PC-3 (cell line): ENCODE data around the gene TFB1M. TPM values are rescaled to one million over a fixed set of nuclear protein-coding genes. Genes with fewer than 3 reads are reported as not detected.
A peak's percentile ranks its signal among the peaks of the same experiment; 100 is the strongest.

Experiments
- ATAC-seq: fragments of 200-7000 bp; cut with Tn5 transposase; 2 replicates; pipeline ENCODE4 v1.9.1; 2020; ENCODE audit warnings: mild to moderate bottlenecking, moderate library complexity
- BruUV-seq: library from RNA; stranded (reverse); fragments of 400-500 nt; replicated peaks from 2 replicates; lab custom pipeline; 2021; lab: Mats Ljungman, UMichigan
- CTCF ChIA-PET: fragments of 300-600 bp; sonication (Branson Sonifier 250); formaldehyde crosslinking; loops from one replicate; lab custom pipeline; 2022; ENCODE audit warnings: antibody characterized with exemption; lab: Charles Lee
- POLR2A ChIA-PET: fragments of 300-600 bp; sonication (Branson Sonifier 250); formaldehyde crosslinking; loops from one replicate; lab custom pipeline; 2022; ENCODE audit warnings: antibody characterized with exemption; ENCODE audit not compliant: unreplicated experiment; lab: Charles Lee
- DNase-seq: peaks from one replicate; pipeline ENCODE4 v3.0.0-alpha.2; 2015
- H2AFZ ChIP-seq: fragments of 300-600 bp; sonication (generic); 2 replicates; pipeline ENCODE4 v1.6.0; 2016; ENCODE audit warnings: antibody characterized with exemption, low read length
- H3F3A ChIP-seq: fragments of 300-600 bp; sonication (generic); one replicate; pipeline ENCODE4 v1.6.0; 2017; ENCODE audit warnings: antibody characterized with exemption, low read length, control low read depth, mild to moderate bottlenecking; ENCODE audit not compliant: unreplicated experiment
- H3K27ac ChIP-seq: fragments of 300-600 bp; sonication (generic); 2 replicates; pipeline ENCODE4 v1.5.1; 2016; ENCODE audit warnings: mild to moderate bottlenecking, low read length
- H3K27me3 ChIP-seq: fragments of 300-600 bp; sonication (generic); 2 replicates; pipeline ENCODE4 v1.6.1; 2016; ENCODE audit warnings: low read length, mixed read lengths
- H3K36me3 ChIP-seq: fragments of 300-600 bp; sonication (generic); 2 replicates; pipeline ENCODE4 v1.6.1; 2016; ENCODE audit warnings: low read depth, mixed run types, low read length, mixed read lengths
- H3K4me1 ChIP-seq: fragments of 300-600 bp; sonication (generic); 2 replicates; pipeline ENCODE4 v1.5.1; 2016; ENCODE audit warnings: low read length; ENCODE audit not compliant: insufficient read depth
- H3K4me2 ChIP-seq: fragments of 300-600 bp; sonication (generic); 2 replicates; pipeline ENCODE4 v1.6.0; 2016; ENCODE audit warnings: low read length
- H3K4me3 ChIP-seq: fragments of 300-600 bp; sonication (generic); 2 replicates; pipeline ENCODE4 v1.5.1; 2016; ENCODE audit warnings: mild to moderate bottlenecking, low read length, mixed read lengths
- H3K79me2 ChIP-seq: fragments of 300-600 bp; sonication (generic); 2 replicates; pipeline ENCODE4 v1.6.1; 2017; ENCODE audit warnings: low read length, mixed read lengths
- H3K9ac ChIP-seq: fragments of 300-600 bp; sonication (generic); 2 replicates; pipeline ENCODE4 v1.6.0; 2016; ENCODE audit warnings: mild to moderate bottlenecking, low read length
- H3K9me2 ChIP-seq: fragments of 300-600 bp; sonication (generic); replicated peaks from 2 replicates; pipeline ENCODE4 v1.6.1; 2016; ENCODE audit warnings: mixed run types, low read length, mixed read lengths
- H3K9me3 ChIP-seq: fragments of 300-600 bp; sonication (generic); 2 replicates; pipeline ENCODE4 v1.6.1; 2016; ENCODE audit warnings: low read length, mixed read lengths
- H4K20me1 ChIP-seq: fragments of 300-600 bp; sonication (generic); 2 replicates; pipeline ENCODE4 v1.6.1; 2016; ENCODE audit warnings: low read length, mixed read lengths
- CTCF ChIP-seq: fragments of 300-600 bp; sonication (generic); conservative IDR thresholded peaks from 2 replicates; pipeline ENCODE4 v1.5.1; 2017; ENCODE audit warnings: antibody characterized with exemption, low read depth, mild to moderate bottlenecking, low read length
- EZH2 ChIP-seq: fragments of 300-600 bp; sonication (generic); IDR thresholded peaks from one replicate; pipeline ENCODE4 v1.6.1; 2017; ENCODE audit warnings: antibody characterized with exemption, mild to moderate bottlenecking, low read length; ENCODE audit not compliant: unreplicated experiment
- EZH2phosphoT487 ChIP-seq: fragments of 300-600 bp; sonication (generic); IDR thresholded peaks from 2 replicates; pipeline ENCODE4 v1.6.1; 2018; ENCODE audit warnings: mild to moderate bottlenecking, antibody characterized with exemption, low read length, borderline replicate concordance
- intact Hi-C: fragments of 100-400 bp; cut with micrococcal nuclease; formaldehyde crosslinking; loops from 2 replicates; pipeline ENCODE4 v1.9.0; 2023
- total RNA-seq: library from RNA; depleted of rRNA; stranded (reverse); fragments of >200 nt; gene quantifications from 2 replicates; pipeline ENCODE4 v1.2.3, GENCODE V29; 2014

Gene TFB1M
- total RNA-seq, 1 experiment from 2014 or later, result 23.1 TPM

GRCh38 chr6:155250701-155251381 lies 63.4 kb downstream of the TFB1M start:
- ChIA-PET CTCF (interaction anchor here (0.7 kb wide), 1 partner anchor 383 kb away, joined by 5 read pairs; no protein-coding TSS in a partner anchor), POLR2A (no interaction called here)
- Histone ChIP-seq H3K9me3 (no peaks in the 10 kb centered on the region), H3F3A (no peaks in the 10 kb centered on the region), H3K27ac (no peak overlapping the region), H2AFZ (no peak overlapping the region), H3K9ac (no peak overlapping the region), H3K4me3 (no peak overlapping the region), H3K79me2 (no peaks in the 10 kb centered on the region), H3K36me3 (no peaks in the 10 kb centered on the region), H4K20me1 (no peaks in the 10 kb centered on the region), H3K4me2 (no peak overlapping the region), H3K4me1 (peaks cover 6% of the 10 kb centered on the region), H3K27me3 (no peaks in the 10 kb centered on the region), H3K9me2 (no peaks in the 10 kb centered on the region)
- ATAC-seq (no peak), DNase-seq (no peak)
- BruUV-seq, result no TSS peak
- intact Hi-C loops, result no loop called here
- no peak for TF ChIP-seq EZH2
- no peak for TF ChIP-seq EZH2phosphoT487
- TF ChIP-seq CTCF, result no peak

GRCh38 chr6:155248008-155249001 lies 66.0 kb downstream of the TFB1M start:
- peak; percentile 35; the same call in 1 of the 2 replicates for ATAC-seq

More at GRCh38 chr6:155248008-155249001, 66.0 kb downstream of the TFB1M start:
- TF ChIP-seq CTCF, result peak; percentile 75
- no peak for TF ChIP-seq EZH2phosphoT487
- no peak for TF ChIP-seq EZH2
- H3K4me2 ChIP-seq, result no peak overlapping the region
- no peak overlapping the region for H3K9ac ChIP-seq
- ChIA-PET POLR2A (no interaction called here), CTCF (interaction anchor here (1.0 kb wide), 1 partner anchor 71 kb away, joined by 4 read pairs; no protein-coding TSS in a partner anchor)
- no peaks in the 10 kb centered on the region for H3K9me3 ChIP-seq
- H2AFZ ChIP-seq, result no peak overlapping the region
- H3K79me2 ChIP-seq, result no peaks in the 10 kb centered on the region
- peaks cover 1% of the 10 kb centered on the region for H3K4me1 ChIP-seq
- no peak overlapping the region for H3K27ac ChIP-seq
- no peaks in the 10 kb centered on the region for H3K36me3 ChIP-seq
- no peaks in the 10 kb centered on the region for H4K20me1 ChIP-seq
- H3F3A ChIP-seq, result no peaks in the 10 kb centered on the region
- peak; percentile 32 for DNase-seq
- BruUV-seq, result no TSS peak
- H3K9me2 ChIP-seq, result no peaks in the 10 kb centered on the region
- no peaks in the 10 kb centered on the region for H3K27me3 ChIP-seq
- intact Hi-C loops, result loop anchor here (1.0 to 5.0 kb wide), 3 partner anchors 71 to 381 kb away; no protein-coding TSS in a partner anchor
- H3K4me3 ChIP-seq, result no peak overlapping the region
